GM12878 (cell line): ENCODE results near the gene SAMHD1. TPM values are rescaled to one million over a fixed set of nuclear protein-coding genes. Genes with fewer than 3 reads are reported as not detected.

Experiments
- ATAC-seq: fragments of 200-7000 bp; cut with Tn5 transposase; 3 replicates; pipeline ENCODE4 v1.9.1; 2020; ENCODE audit warnings: mild to moderate bottlenecking, moderate library complexity
- BruUV-seq: library from RNA; stranded (reverse); fragments of 400-500 nt; replicated peaks from 2 replicates; lab custom pipeline; 2021; lab: Mats Ljungman, UMichigan
- CTCF ChIA-PET: fragments of 300-600 bp; sonication (Branson Sonifier 250); formaldehyde crosslinking; extraction: SDS; loops from one replicate; lab custom pipeline; 2021; ENCODE audit warnings: inconsistent platforms; lab: Yijun Ruan, JAX
- POLR2A ChIA-PET: fragments of 350-600 bp; formaldehyde crosslinking; extraction: SDS; loops from one replicate; lab custom pipeline; 2021; ENCODE audit warnings: inconsistent platforms; lab: Charles Lee
- RAD21 ChIA-PET: fragments of 300-600 bp; sonication (Branson Sonifier 250); formaldehyde crosslinking; loops from one replicate; lab custom pipeline; 2023; ENCODE audit warnings: antibody characterized with exemption; ENCODE audit not compliant: unreplicated experiment; lab: Charles Lee
- SMC1A ChIA-PET: fragments of 300-600 bp; sonication (Branson Sonifier 250); formaldehyde crosslinking; loops from one replicate; lab custom pipeline; 2023; ENCODE audit not compliant: unreplicated experiment, uncharacterized antibody; lab: Charles Lee
- DNase-seq: peaks from one replicate; pipeline ENCODE4 v3.0.0-alpha.2; 2011; ENCODE audit warnings: low read depth, low spot score
- FAIRE-seq: peaks from 3 replicates; lab custom pipeline; 2011; peaks lifted over from hg19 to GRCh38; lab: Jason Lieb, UNC
- H2AFZ ChIP-seq: 2 replicates; pipeline ENCODE4 v1.6.0; 2011; ENCODE audit warnings: low read depth, low read length, control low read depth; ENCODE audit not compliant: control insufficient read depth
- H3K27ac ChIP-seq: 2 replicates; pipeline ENCODE4 v1.5.1; 2011; ENCODE audit warnings: control low read depth; ENCODE audit not compliant: control insufficient read depth, insufficient read depth
- H3K27me3 ChIP-seq, 2 experiments: replicated peaks in 1 of 2; 2 replicates each; pipeline versions ENCODE4 v1.6.0 to v1.6.1; 2011; ENCODE audit warnings: low read length in 1 of 2; ENCODE audit not compliant: control insufficient read depth in 2 of 2, insufficient read depth in 2 of 2
- H3K36me3 ChIP-seq, 2 experiments: 2 replicates each; pipeline ENCODE4 v1.5.1; 2011; ENCODE audit warnings: low read length in 1 of 2; ENCODE audit not compliant: control insufficient read depth in 2 of 2, insufficient read depth in 2 of 2
- H3K4me1 ChIP-seq: 2 replicates; pipeline ENCODE4 v1.6.1; 2011; ENCODE audit warnings: mild to moderate bottlenecking, low read length, moderate library complexity, mixed read lengths; ENCODE audit not compliant: control insufficient read depth, insufficient read depth
- H3K4me2 ChIP-seq: 2 replicates; pipeline ENCODE4 v1.6.0; 2011; ENCODE audit warnings: control low read depth; ENCODE audit not compliant: control insufficient read depth, insufficient read depth
- H3K4me3 ChIP-seq: fragments of 200-600 bp; sonication (generic); 2 replicates; pipeline ENCODE4 v1.5.1; 2016
- H3K79me2 ChIP-seq: 2 replicates; pipeline ENCODE4 v1.6.0; 2011; ENCODE audit warnings: low read length; ENCODE audit not compliant: control insufficient read depth, insufficient read depth
- H3K9ac ChIP-seq: 2 replicates; pipeline ENCODE4 v1.8.0; 2011; ENCODE audit warnings: low read length, control low read depth, mixed read lengths; ENCODE audit not compliant: control insufficient read depth, insufficient read depth
- H3K9me3 ChIP-seq: replicated peaks from 3 replicates; pipeline ENCODE4 v1.5.1; 2011; ENCODE audit warnings: mild to moderate bottlenecking, low read length; ENCODE audit not compliant: control insufficient read depth, insufficient read depth
- H4K20me1 ChIP-seq: 2 replicates; pipeline ENCODE4 v1.6.0; 2011; ENCODE audit not compliant: control insufficient read depth, insufficient read depth
- IRF4 ChIP-seq: IDR thresholded peaks from 2 replicates; pipeline ENCODE4 v1.6.1; 2011; ENCODE audit warnings: low read depth, low read length
- JUNB ChIP-seq: IDR thresholded peaks from 2 replicates; pipeline ENCODE4 v1.6.1; 2016; ENCODE audit warnings: antibody characterized with exemption, mild to moderate bottlenecking
- KLF5 ChIP-seq: fragments of 450-650 bp; IDR thresholded peaks from 2 replicates; pipeline ENCODE4 v1.6.1; 2014; ENCODE audit warnings: mild to moderate bottlenecking; ENCODE audit not compliant: partially characterized antibody
- MTA3 ChIP-seq: IDR thresholded peaks from 2 replicates; pipeline ENCODE4 v1.6.1; 2012; ENCODE audit warnings: low read length, inconsistent platforms, borderline replicate concordance
- NR2C2 ChIP-seq: IDR thresholded peaks from 2 replicates; pipeline ENCODE4 v1.6.1; 2011; ENCODE audit warnings: borderline replicate concordance, low read depth; ENCODE audit not compliant: control insufficient read depth, insufficient read length
- WGBS: methylation state at CpG from one replicate; pipeline ENCODE4 v1.1.6; 2016; ENCODE audit warnings: low lambda C conversion rate; ENCODE audit not compliant: insufficient replicate concordance, insufficient coverage; ENCODE audit errors: missing lambda C conversion rate; 5-methylcytosine and 5-hydroxymethylcytosine counted together
- in situ Hi-C: fragments of 300-500 bp; cut with MboI; formaldehyde crosslinking; loops from 9 replicates; pipeline ENCODE4 v1.14.3; 2018; ENCODE audit warnings: mixed read lengths
- intact Hi-C: fragments of 100-400 bp; cut with micrococcal nuclease; formaldehyde crosslinking; loops from one replicate; pipeline ENCODE4 v1.14.2; 2022; ENCODE audit not compliant: unreplicated experiment
- polyA plus RNA-seq, 11 experiments: library from polyadenylated mRNA; depleted of rRNA in 4 of 11; unstranded in 6 of 11; stranded (reverse) in 5 of 11; fragments of >200 nt; fragmentation: Nextera tagmentation in 4 of 11; fragmentation: Illumina TruSeq in 1 of 11; extraction: Ambion mirVana in 4 of 11; extraction: Trizol in 1 of 11; gene quantifications; 1 replicate in 1 of 11; 2 replicates in 10 of 11; pipeline versions ENCODE4 v1.2.1 to v1.2.3, GENCODE V29; 2011 to 2016; ENCODE audit warnings: inconsistent platforms in 2 of 11, missing spikeins in 2 of 11, low read depth in 1 of 11
- total RNA-seq, 4 experiments: library from RNA; depleted of rRNA in 3 of 4; stranded (reverse); fragments of >200 nt in 3 of 4; fragmentation: Illumina TruSeq in 1 of 4; extraction: Trizol in 1 of 4; gene quantifications; 2 replicates each; pipeline versions ENCODE4 v1.2.1 to v1.2.3, GENCODE V29; 2013 to 2021
- TF ChIP-seq, protein P1 (sequence below), 3 experiments: IDR thresholded peaks in 2 of 3; conservative IDR thresholded peaks in 1 of 3; 2 replicates each; pipeline ENCODE4 v1.5.1; 2011; ENCODE audit warnings: low read depth in 3 of 3, low read length in 3 of 3, mild to moderate bottlenecking in 3 of 3, control low read depth in 2 of 3, moderate library complexity in 2 of 3, inconsistent platforms in 1 of 3, mixed read lengths in 1 of 3; ENCODE audit not compliant: control insufficient read depth in 2 of 3, insufficient read depth in 1 of 3; ENCODE audit errors: extremely low read depth in 1 of 3
- TF ChIP-seq, protein P2 (sequence below): fragments of 450-650 bp; IDR thresholded peaks from 2 replicates; pipeline ENCODE4 v1.6.1; 2017; ENCODE audit warnings: mild to moderate bottlenecking, moderate library complexity
- TF ChIP-seq, protein P3 (sequence below): fragments of 450-650 bp; IDR thresholded peaks from 2 replicates; pipeline ENCODE4 v1.6.1; 2017; ENCODE audit warnings: mild to moderate bottlenecking, moderate library complexity

SAMHD1 gene
- total and polyA plus RNA-seq, 10 of the 15 experiments (the other 5 are each of a cell fraction or from before 2014, with no cell fraction given): 20.5 to 47.9 (median 38.8) TPM

DNA sequence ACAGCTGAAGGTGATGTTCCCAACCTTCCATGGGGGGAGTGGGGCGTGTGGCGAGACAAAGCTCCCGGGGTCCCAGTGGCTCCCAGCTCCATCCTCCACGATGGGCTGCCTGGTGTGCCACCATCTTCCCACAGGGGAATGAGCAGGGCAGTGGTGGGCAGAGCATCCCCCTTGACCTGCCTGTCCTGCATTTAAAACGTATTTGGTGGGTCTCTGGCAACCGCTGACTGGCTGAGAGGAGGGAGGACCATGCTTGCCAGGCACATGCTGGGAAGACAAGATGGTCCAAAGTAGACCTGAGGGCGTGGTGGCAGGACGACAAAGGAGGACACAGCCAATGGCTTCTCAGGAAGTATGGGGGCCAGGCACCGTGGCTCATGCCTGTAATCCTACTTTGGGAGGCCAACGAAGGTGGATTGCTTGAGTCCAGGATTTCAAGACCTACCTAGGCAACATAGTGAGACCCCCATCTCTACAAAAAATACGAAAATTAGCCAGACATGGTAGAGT, 70.7 kb downstream of the SAMHD1 start (continued):
- TF ChIP-seq, protein P1, sequence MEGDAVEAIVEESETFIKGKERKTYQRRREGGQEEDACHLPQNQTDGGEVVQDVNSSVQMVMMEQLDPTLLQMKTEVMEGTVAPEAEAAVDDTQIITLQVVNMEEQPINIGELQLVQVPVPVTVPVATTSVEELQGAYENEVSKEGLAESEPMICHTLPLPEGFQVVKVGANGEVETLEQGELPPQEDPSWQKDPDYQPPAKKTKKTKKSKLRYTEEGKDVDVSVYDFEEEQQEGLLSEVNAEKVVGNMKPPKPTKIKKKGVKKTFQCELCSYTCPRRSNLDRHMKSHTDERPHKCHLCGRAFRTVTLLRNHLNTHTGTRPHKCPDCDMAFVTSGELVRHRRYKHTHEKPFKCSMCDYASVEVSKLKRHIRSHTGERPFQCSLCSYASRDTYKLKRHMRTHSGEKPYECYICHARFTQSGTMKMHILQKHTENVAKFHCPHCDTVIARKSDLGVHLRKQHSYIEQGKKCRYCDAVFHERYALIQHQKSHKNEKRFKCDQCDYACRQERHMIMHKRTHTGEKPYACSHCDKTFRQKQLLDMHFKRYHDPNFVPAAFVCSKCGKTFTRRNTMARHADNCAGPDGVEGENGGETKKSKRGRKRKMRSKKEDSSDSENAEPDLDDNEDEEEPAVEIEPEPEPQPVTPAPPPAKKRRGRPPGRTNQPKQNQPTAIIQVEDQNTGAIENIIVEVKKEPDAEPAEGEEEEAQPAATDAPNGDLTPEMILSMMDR (IDR thresholded peaks at IDR 0.05 in 2 of 3, conservative IDR thresholded peaks at IDR 0.05 in 1 of 3; ENCODE audit: control insufficient read depth in 2 of 3, extremely low read depth in 1 of 3, insufficient read depth in 1 of 3, low read depth in 3 of 3, low read length in 3 of 3): no peak
- TF ChIP-seq MTA3 (no peak), IRF4 (no peak)
- TF ChIP-seq, protein P2, sequence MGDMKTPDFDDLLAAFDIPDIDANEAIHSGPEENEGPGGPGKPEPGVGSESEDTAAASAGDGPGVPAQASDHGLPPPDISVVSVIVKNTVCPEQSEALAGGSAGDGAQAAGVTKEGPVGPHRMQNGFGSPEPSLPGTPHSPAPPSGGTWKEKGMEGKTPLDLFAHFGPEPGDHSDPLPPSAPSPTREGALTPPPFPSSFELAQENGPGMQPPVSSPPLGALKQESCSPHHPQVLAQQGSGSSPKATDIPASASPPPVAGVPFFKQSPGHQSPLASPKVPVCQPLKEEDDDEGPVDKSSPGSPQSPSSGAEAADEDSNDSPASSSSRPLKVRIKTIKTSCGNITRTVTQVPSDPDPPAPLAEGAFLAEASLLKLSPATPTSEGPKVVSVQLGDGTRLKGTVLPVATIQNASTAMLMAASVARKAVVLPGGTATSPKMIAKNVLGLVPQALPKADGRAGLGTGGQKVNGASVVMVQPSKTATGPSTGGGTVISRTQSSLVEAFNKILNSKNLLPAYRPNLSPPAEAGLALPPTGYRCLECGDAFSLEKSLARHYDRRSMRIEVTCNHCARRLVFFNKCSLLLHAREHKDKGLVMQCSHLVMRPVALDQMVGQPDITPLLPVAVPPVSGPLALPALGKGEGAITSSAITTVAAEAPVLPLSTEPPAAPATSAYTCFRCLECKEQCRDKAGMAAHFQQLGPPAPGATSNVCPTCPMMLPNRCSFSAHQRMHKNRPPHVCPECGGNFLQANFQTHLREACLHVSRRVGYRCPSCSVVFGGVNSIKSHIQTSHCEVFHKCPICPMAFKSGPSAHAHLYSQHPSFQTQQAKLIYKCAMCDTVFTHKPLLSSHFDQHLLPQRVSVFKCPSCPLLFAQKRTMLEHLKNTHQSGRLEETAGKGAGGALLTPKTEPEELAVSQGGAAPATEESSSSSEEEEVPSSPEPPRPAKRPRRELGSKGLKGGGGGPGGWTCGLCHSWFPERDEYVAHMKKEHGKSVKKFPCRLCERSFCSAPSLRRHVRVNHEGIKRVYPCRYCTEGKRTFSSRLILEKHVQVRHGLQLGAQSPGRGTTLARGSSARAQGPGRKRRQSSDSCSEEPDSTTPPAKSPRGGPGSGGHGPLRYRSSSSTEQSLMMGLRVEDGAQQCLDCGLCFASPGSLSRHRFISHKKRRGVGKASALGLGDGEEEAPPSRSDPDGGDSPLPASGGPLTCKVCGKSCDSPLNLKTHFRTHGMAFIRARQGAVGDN: no peak

DNA sequence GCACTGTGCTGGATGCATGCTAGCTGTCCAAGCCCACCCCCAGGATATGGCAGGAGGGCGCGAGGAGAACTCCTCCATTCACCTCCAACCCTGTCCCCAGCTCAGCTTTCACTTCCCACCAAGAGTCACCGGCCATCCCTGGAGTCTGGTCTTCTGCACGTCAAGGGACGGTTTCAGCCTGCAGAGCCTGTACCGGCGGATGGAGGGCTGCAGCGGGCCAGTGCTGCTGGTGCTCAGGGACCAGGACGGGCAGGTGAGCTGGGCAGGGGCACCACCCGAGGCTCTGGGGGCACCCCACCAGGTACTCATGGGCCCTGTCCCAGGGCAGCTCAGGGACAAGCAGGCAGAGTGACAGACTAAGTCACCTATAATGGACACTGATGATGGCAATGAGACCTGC, 72.6 kb downstream of the SAMHD1 start:
- in situ Hi-C loops: no loop called here
- BruUV-seq: no TSS peak
- no peak overlapping the region for H3K4me3 ChIP-seq
- H3K79me2 ChIP-seq: no peaks in the 10 kb centered on the region
- intact Hi-C loops: no loop called here
- DNase-seq (no peak), FAIRE-seq (no peak), ATAC-seq (no peak)
- no peaks in the 10 kb centered on the region for H3K36me3 ChIP-seq
- WGBS: 85% methylated on average over 10 of the region's 10 CpGs
- SMC1A ChIA-PET: no interaction called here
- no peak overlapping the region for H3K27ac ChIP-seq
- H3K4me1 ChIP-seq: peaks cover 17% of the 10 kb centered on the region
- no peaks in the 10 kb centered on the region; a peak in 1 of 4 replicates for H3K27me3 ChIP-seq
- H3K4me2 ChIP-seq: no peak overlapping the region
- RAD21 ChIA-PET: no interaction called here
- POLR2A ChIA-PET: no interaction called here
- no peaks in the 10 kb centered on the region for H3K9me3 ChIP-seq
- no peak overlapping the region for H2AFZ ChIP-seq
- no peaks in the 10 kb centered on the region for H4K20me1 ChIP-seq
- CTCF ChIA-PET: interaction anchor here (1.1 kb wide), 1 partner anchor 11 kb away, joined by 3 read pairs; no protein-coding TSS in a partner anchor
- TF ChIP-seq MTA3: no peak
- TF ChIP-seq JUNB: no peak
- no peak for TF ChIP-seq NR2C2
- TF ChIP-seq, protein P3, sequence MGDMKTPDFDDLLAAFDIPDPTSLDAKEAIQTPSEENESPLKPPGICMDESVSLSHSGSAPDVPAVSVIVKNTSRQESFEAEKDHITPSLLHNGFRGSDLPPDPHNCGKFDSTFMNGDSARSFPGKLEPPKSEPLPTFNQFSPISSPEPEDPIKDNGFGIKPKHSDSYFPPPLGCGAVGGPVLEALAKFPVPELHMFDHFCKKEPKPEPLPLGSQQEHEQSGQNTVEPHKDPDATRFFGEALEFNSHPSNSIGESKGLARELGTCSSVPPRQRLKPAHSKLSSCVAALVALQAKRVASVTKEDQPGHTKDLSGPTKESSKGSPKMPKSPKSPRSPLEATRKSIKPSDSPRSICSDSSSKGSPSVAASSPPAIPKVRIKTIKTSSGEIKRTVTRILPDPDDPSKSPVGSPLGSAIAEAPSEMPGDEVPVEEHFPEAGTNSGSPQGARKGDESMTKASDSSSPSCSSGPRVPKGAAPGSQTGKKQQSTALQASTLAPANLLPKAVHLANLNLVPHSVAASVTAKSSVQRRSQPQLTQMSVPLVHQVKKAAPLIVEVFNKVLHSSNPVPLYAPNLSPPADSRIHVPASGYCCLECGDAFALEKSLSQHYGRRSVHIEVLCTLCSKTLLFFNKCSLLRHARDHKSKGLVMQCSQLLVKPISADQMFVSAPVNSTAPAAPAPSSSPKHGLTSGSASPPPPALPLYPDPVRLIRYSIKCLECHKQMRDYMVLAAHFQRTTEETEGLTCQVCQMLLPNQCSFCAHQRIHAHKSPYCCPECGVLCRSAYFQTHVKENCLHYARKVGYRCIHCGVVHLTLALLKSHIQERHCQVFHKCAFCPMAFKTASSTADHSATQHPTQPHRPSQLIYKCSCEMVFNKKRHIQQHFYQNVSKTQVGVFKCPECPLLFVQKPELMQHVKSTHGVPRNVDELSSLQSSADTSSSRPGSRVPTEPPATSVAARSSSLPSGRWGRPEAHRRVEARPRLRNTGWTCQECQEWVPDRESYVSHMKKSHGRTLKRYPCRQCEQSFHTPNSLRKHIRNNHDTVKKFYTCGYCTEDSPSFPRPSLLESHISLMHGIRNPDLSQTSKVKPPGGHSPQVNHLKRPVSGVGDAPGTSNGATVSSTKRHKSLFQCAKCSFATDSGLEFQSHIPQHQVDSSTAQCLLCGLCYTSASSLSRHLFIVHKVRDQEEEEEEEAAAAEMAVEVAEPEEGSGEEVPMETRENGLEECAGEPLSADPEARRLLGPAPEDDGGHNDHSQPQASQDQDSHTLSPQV: no peak
- no peak for TF ChIP-seq KLF5
- no peak overlapping the region for H3K9ac ChIP-seq
